Stomach (tissue), 9 donors: ENCODE data around the gene LRFN4. TPM values are rescaled to one million over a fixed set of nuclear protein-coding genes. Genes with fewer than 3 reads are reported as not detected.

ENCODE experiments used
- DNase-seq, 2 donors: peaks; one replicate each; pipeline versions ENCODE4 v3.0.0 to v3.0.0-alpha.2; 2013 to 2019
- H3K27ac ChIP-seq, 5 donors: fragments of 200-600 bp in 4 of 5; sonication (generic) in 4 of 5; one replicate each; pipeline ENCODE4 v1.5.1; 2013 to 2019; ENCODE audit warnings: mild to moderate bottlenecking in 1 of 5, moderate library complexity in 1 of 5
- H3K27me3 ChIP-seq, 3 donors: fragments of 200-600 bp; sonication (generic); one replicate each; pipeline ENCODE4 v1.5.1; 2017 to 2019; ENCODE audit warnings: mixed run types in 1 of 3
- H3K36me3 ChIP-seq, 4 donors: fragments of 200-600 bp; sonication (generic); 1 replicate in 3 of 4; 2 replicates in 1 of 4; pipeline ENCODE4 v1.5.1; 2016 to 2019
- H3K4me1 ChIP-seq, 4 donors: fragments of 200-600 bp; sonication (generic); one replicate each; pipeline ENCODE4 v1.5.1; 2016 to 2019
- H3K4me3 ChIP-seq, 4 donors: fragments of 200-600 bp; sonication (generic) in 3 of 4; one replicate each; pipeline ENCODE4 v1.5.1; 2016 to 2019; ENCODE audit warnings: mild to moderate bottlenecking in 1 of 4
- H3K9me3 ChIP-seq, 4 donors: fragments of 200-600 bp; sonication (generic); one replicate each; pipeline ENCODE4 v1.5.1; 2016 to 2019
- CTCF ChIP-seq, 7 experiments: fragments of 450-650 bp in 4 of 7; fragments of 200-600 bp in 3 of 7; sonication (generic) in 3 of 7; IDR thresholded peaks; one replicate each; pipeline ENCODE4 v1.5.1; 2016 to 2019; ENCODE audit warnings: antibody characterized with exemption in 7 of 7, control low read depth in 2 of 7, mild to moderate bottlenecking in 1 of 7
- EP300 ChIP-seq: sonication (generic); formaldehyde crosslinking; IDR thresholded peaks from one replicate; pipeline ENCODE4 v1.6.1; 2017; ENCODE audit warnings: antibody characterized with exemption
- POLR2A ChIP-seq, 4 donors: fragments of 450-650 bp; IDR thresholded peaks; one replicate each; pipeline ENCODE4 v1.6.1; 2016; ENCODE audit warnings: antibody characterized with exemption in 4 of 4, control low read depth in 2 of 4, mild to moderate bottlenecking in 1 of 4, moderate library complexity in 1 of 4
- POLR2AphosphoS5 ChIP-seq, 3 donors: sonication (generic); formaldehyde crosslinking; IDR thresholded peaks; one replicate each; pipeline ENCODE4 v1.6.1; 2016; ENCODE audit warnings: antibody characterized with exemption in 3 of 3
- WGBS, 5 donors: extraction: QIAGEN DNeasy Blood & Tissue Kit in 3 of 5; methylation state at CpG; one replicate each; pipeline versions ENCODE4 v1.1.5 to v1.1.7; 2013 to 2018; 5-methylcytosine and 5-hydroxymethylcytosine counted together
- intact Hi-C: fragments of 100-400 bp; cut with DNase I; formaldehyde crosslinking; loops from one replicate; pipeline ENCODE4 v1.15.1; 2023; ENCODE audit warnings: low total_unique reads
- polyA plus RNA-seq, 3 donors: library from polyadenylated mRNA; stranded (reverse); fragments of 200-250 nt; gene quantifications; one replicate each; pipeline ENCODE4 v1.2.3, GENCODE V29; 2013
- total RNA-seq, 5 donors: library from RNA; depleted of rRNA; stranded (reverse); fragments of >200 nt; gene quantifications; one replicate each; pipeline versions ENCODE4 v1.1.0 to v1.2.3, GENCODE V29; 2014 to 2016
- donor health status: healthy with polysubstance abuse.
- donor health status: Bipolar disorder and iron deficiency.
- donor health status: healthy.

The LRFN4 gene
- total and polyA plus RNA-seq, 8 donors: 2.1 to 37.9 (median 12.7) TPM

GRCh38 chr11:66886671-66887221, 29.9 kb downstream of the LRFN4 start:
- Histone ChIP-seq H3K4me3 (no peak overlapping the region), H3K9me3 (no peaks in the 10 kb centered on the region), H3K27ac (no peak overlapping the region), H3K36me3 (no peaks in the 10 kb centered on the region), H3K4me1 (peaks cover 26 to 33% (median 32%) of the 10 kb centered on the region in 4 donors), H3K27me3 (no peaks in the 10 kb centered on the region)
- peak in 1 of 2 donors; percentile 58 for DNase-seq
- intact Hi-C loops: no loop called here
- WGBS, 5 donors: 67 to 79% (median 70%) methylated on average over 13 to 15 of the region's 15 CpGs
- no peak for TF ChIP-seq POLR2AphosphoS5 (IDR thresholded peaks at IDR 0.05)
- no peak for TF ChIP-seq EP300
- TF ChIP-seq POLR2A (IDR thresholded peaks at IDR 0.05): no peak
- TF ChIP-seq CTCF (IDR thresholded peaks at IDR 0.05): no peak

GRCh38 chr11:66887526-66887925, 30.7 kb downstream of the LRFN4 start:
- no peak overlapping the region for H3K4me3 ChIP-seq
- 77 to 93% (median 83%) methylated on average over 11 of the region's 11 CpGs for WGBS, 5 donors
- H3K4me1 ChIP-seq: peaks cover 20 to 31% (median 24%) of the 10 kb centered on the region in 4 donors
- no peaks in the 10 kb centered on the region for H3K27me3 ChIP-seq
- intact Hi-C loops: no loop called here
- H3K27ac ChIP-seq: no peak overlapping the region
- H3K36me3 ChIP-seq: no peaks in the 10 kb centered on the region
- no peaks in the 10 kb centered on the region for H3K9me3 ChIP-seq
- TF ChIP-seq POLR2A (IDR thresholded peaks at IDR 0.05): no peak
- peak in 1 of 2 donors; percentile 58 for DNase-seq

- intact Hi-C loops: no loop called here
- no peak for DNase-seq
- no peaks in the 10 kb centered on the region for H3K27me3 ChIP-seq
Observed at GRCh38 chr11:66888282-66888681, 31.4 kb downstream of the LRFN4 start.

GRCh38 chr11:66889960-66890359, 33.1 kb downstream of the LRFN4 start:
- H3K4me1 ChIP-seq: peaks cover 10 to 26% (median 14%) of the 10 kb centered on the region in 4 donors
- H3K27ac ChIP-seq: no peak overlapping the region
- intact Hi-C loops: no loop called here
- DNase-seq: no peak
- no peaks in the 10 kb centered on the region for H3K27me3 ChIP-seq
- no peak for TF ChIP-seq CTCF (IDR thresholded peaks at IDR 0.05)
- 74 to 83% (median 81%) methylated on average over 8 of the region's 8 CpGs for WGBS, 5 donors
- H3K4me3 ChIP-seq: no peak overlapping the region
- no peaks in the 10 kb centered on the region for H3K9me3 ChIP-seq
- H3K36me3 ChIP-seq: no peaks in the 10 kb centered on the region

More at GRCh38 chr11:66888282-66888681, 31.4 kb downstream of the LRFN4 start:
- Histone ChIP-seq H3K4me3 (no peak overlapping the region), H3K9me3 (no peaks in the 10 kb centered on the region), H3K4me1 (peaks cover 13 to 28% (median 17%) of the 10 kb centered on the region in 4 donors), H3K27ac (no peak overlapping the region), H3K36me3 (no peaks in the 10 kb centered on the region)
- WGBS, 5 donors: 86 to 92% (median 91%) methylated on average over 10 of the region's 10 CpGs
- TF ChIP-seq POLR2A (IDR thresholded peaks at IDR 0.05): no peak
- no peak for TF ChIP-seq EP300
- TF ChIP-seq CTCF (IDR thresholded peaks at IDR 0.05): no peak
- TF ChIP-seq POLR2AphosphoS5 (IDR thresholded peaks at IDR 0.05): no peak

GRCh38 chr11:66891851-66892660, 35.2 kb downstream of the LRFN4 start:
- H3K4me1 ChIP-seq: peaks cover 0 to 14% (median 2%) of the 10 kb centered on the region in 4 donors
- H3K4me3 ChIP-seq: no peak overlapping the region
- intact Hi-C loops: no loop called here
- WGBS, 5 donors: 57 to 78% (median 73%) methylated on average over 14 of the region's 14 CpGs
- no peaks in the 10 kb centered on the region for H3K27me3 ChIP-seq
- TF ChIP-seq POLR2A (IDR thresholded peaks at IDR 0.05) (no peak), POLR2AphosphoS5 (IDR thresholded peaks at IDR 0.05) (peak in 1 of 3 donors; percentile 85), EP300 (no peak), CTCF (IDR thresholded peaks at IDR 0.05) (no peak)
- no peaks in the 10 kb centered on the region for H3K36me3 ChIP-seq
- peak in 1 of 2 donors; percentile 70 for DNase-seq
- peak overlapping the region in 1 of 5 donors; percentile 29 for H3K27ac ChIP-seq
- H3K9me3 ChIP-seq: no peaks in the 10 kb centered on the region
